ENCODE measurements around the gene SLC39A11. TPM values are rescaled to one million over a fixed set of nuclear protein-coding genes. Genes with fewer than 3 reads are reported as not detected.

The SLC39A11 gene
- total RNA-seq, 1 donor = 15.8 TPM

GRCh38 chr17:73017658-73018057 lies 74.8 kb downstream of the SLC39A11 start:
- H3K4me3 ChIP-seq (ENCODE audit: low read depth, low read length) = no peak overlapping the region
- DNase-seq (ENCODE audit: low read depth) = peak; percentile 39
- no peak for TF ChIP-seq CTCF (IDR thresholded peaks at IDR 0.05; ENCODE audit: insufficient read depth, low read length)

- TF ChIP-seq CTCF (IDR thresholded peaks at IDR 0.05; ENCODE audit: insufficient read depth, low read length) = no peak
- DNase-seq (ENCODE audit: low read depth) = no peak
- H3K4me3 ChIP-seq (ENCODE audit: low read depth, low read length) = no peak overlapping the region
Observed at GRCh38 chr17:73015722-73016276, 76.7 kb downstream of the SLC39A11 start.

GRCh38 chr17:73013816-73014663 lies 78.4 kb downstream of the SLC39A11 start:
- no peak for DNase-seq (ENCODE audit: low read depth)
- H3K4me3 ChIP-seq (ENCODE audit: low read depth, low read length) = no peak overlapping the region
- no peak for TF ChIP-seq CTCF (IDR thresholded peaks at IDR 0.05; ENCODE audit: insufficient read depth, low read length)

- H3K4me3 ChIP-seq (ENCODE audit: low read depth, low read length) = no peak overlapping the region
- DNase-seq (ENCODE audit: low read depth) = no peak
- no peak for TF ChIP-seq CTCF (IDR thresholded peaks at IDR 0.05; ENCODE audit: insufficient read depth, low read length)
Observed at GRCh38 chr17:73013301-73013700, 79.2 kb downstream of the SLC39A11 start.

- DNase-seq (ENCODE audit: low read depth) = no peak
- H3K4me3 ChIP-seq (ENCODE audit: low read depth, low read length) = no peak overlapping the region
- no peak for TF ChIP-seq CTCF (IDR thresholded peaks at IDR 0.05; ENCODE audit: insufficient read depth, low read length)
Observed at GRCh38 chr17:73011016-73011486, 81.4 kb downstream of the SLC39A11 start.

GRCh38 chr17:73010414-73010813 lies 82.1 kb downstream of the SLC39A11 start:
- no peak overlapping the region for H3K4me3 ChIP-seq (ENCODE audit: low read depth, low read length)
- no peak for DNase-seq (ENCODE audit: low read depth)
- no peak for TF ChIP-seq CTCF (IDR thresholded peaks at IDR 0.05; ENCODE audit: insufficient read depth, low read length)

Data from fibroblast of the aortic adventitia (primary cell).